Smooth muscle cell (in vitro differentiated cells): ENCODE results near the gene CARD19. TPM values are rescaled to one million over a fixed set of nuclear protein-coding genes. Genes with fewer than 3 reads are reported as not detected.

ENCODE experiments used
- DNase-seq: peaks from one replicate; lab custom pipeline; 2025; ENCODE audit not compliant: unreplicated experiment; lab: John Stamatoyannopoulos, UW
- H2AFZ ChIP-seq: fragments of 200-600 bp; sonication (generic); 2 replicates; pipeline ENCODE4 v1.6.0; 2016; ENCODE audit warnings: antibody characterized with exemption, low read depth, mild to moderate bottlenecking
- H3F3A ChIP-seq: fragments of 200-600 bp; sonication (generic); 2 replicates; pipeline ENCODE4 v1.6.0; 2017; ENCODE audit warnings: antibody characterized with exemption, low read depth
- H3K27ac ChIP-seq: fragments of 200-600 bp; sonication (generic); 2 replicates; pipeline ENCODE4 v1.5.1; 2016; ENCODE audit warnings: low read depth, mild to moderate bottlenecking
- H3K27me3 ChIP-seq: fragments of 200-600 bp; sonication (generic); 2 replicates; pipeline ENCODE4 v1.6.1; 2016; ENCODE audit warnings: low read depth, mild to moderate bottlenecking
- H3K36me3 ChIP-seq: fragments of 200-600 bp; sonication (generic); 2 replicates; pipeline ENCODE4 v1.5.1; 2016; ENCODE audit warnings: low read depth
- H3K4me1 ChIP-seq: fragments of 200-600 bp; sonication (generic); 2 replicates; pipeline ENCODE4 v1.5.1; 2016; ENCODE audit warnings: low read depth
- H3K4me2 ChIP-seq: fragments of 200-600 bp; sonication (generic); 2 replicates; pipeline ENCODE4 v1.6.0; 2016; ENCODE audit warnings: mild to moderate bottlenecking
- H3K4me3 ChIP-seq: fragments of 200-600 bp; sonication (generic); 2 replicates; pipeline ENCODE4 v1.5.1; 2016; ENCODE audit warnings: mild to moderate bottlenecking
- H3K79me2 ChIP-seq: fragments of 200-600 bp; sonication (generic); 2 replicates; pipeline ENCODE4 v1.6.0; 2016; ENCODE audit warnings: low read depth, mild to moderate bottlenecking
- H3K9ac ChIP-seq: fragments of 200-600 bp; sonication (generic); 2 replicates; pipeline ENCODE4 v1.6.0; 2016; ENCODE audit warnings: low read depth
- H3K9me3 ChIP-seq: fragments of 200-600 bp; sonication (generic); replicated peaks from 2 replicates; pipeline ENCODE4 v1.5.1; 2016; ENCODE audit warnings: low read depth
- H4K20me1 ChIP-seq: fragments of 200-600 bp; sonication (generic); 2 replicates; pipeline ENCODE4 v1.6.0; 2016; ENCODE audit warnings: low read depth
- WGBS: methylation state at CpG from one replicate; pipeline ENCODE4 v1.1.7; 2016; ENCODE audit warnings: low lambda C conversion rate; 5-methylcytosine and 5-hydroxymethylcytosine counted together
- polyA plus RNA-seq: library from polyadenylated mRNA; unstranded; fragments of >200 nt; fragmentation: Nextera tagmentation; extraction: Ambion mirVana; gene quantifications from 2 replicates; pipeline ENCODE4 v1.2.1, GENCODE V29; 2016
- total RNA-seq: library from RNA; depleted of rRNA; stranded (reverse); fragments of >200 nt; gene quantifications from 2 replicates; pipeline ENCODE4 v1.2.3, GENCODE V29; 2014
- TF ChIP-seq, protein P1 (sequence below): fragments of 200-600 bp; sonication (generic); IDR thresholded peaks from 2 replicates; pipeline ENCODE4 v1.5.1; 2017; ENCODE audit warnings: borderline replicate concordance, mild to moderate bottlenecking, antibody characterized with exemption; ENCODE audit not compliant: insufficient read depth, poor library complexity, severe bottlenecking

Gene CARD19
- total and polyA plus RNA-seq, 2 experiments from 2014 or later: 86.0 to 88.1 TPM

DNA sequence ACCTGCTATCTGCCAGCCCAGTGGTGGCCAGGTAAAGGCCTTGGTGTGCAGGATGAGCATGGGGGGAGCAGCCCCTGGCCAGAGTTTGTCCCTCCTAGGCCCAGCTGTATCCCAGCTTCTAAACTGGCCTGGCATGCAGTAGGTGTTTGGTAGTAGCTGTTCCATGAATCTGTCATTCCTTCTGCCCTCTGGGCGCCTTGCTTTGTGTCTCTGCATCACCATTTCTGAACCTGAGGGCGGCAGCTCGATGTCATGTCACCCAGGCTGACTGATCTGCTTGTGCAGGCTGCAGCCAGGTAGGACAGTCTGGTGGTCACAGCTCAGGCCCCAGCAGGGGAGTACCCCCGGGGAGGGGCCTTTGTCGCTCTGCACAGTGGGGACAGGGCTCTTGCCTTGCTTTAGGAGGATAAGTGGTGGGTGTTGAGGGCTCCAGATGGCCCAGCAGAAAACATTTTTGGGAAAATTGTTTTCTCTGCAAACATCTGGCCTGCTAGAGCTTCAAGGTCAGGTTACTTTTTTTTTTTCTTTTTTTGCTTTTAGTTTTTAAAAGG, 42.2 kb upstream of the CARD19 start:
- TF ChIP-seq, protein P1, sequence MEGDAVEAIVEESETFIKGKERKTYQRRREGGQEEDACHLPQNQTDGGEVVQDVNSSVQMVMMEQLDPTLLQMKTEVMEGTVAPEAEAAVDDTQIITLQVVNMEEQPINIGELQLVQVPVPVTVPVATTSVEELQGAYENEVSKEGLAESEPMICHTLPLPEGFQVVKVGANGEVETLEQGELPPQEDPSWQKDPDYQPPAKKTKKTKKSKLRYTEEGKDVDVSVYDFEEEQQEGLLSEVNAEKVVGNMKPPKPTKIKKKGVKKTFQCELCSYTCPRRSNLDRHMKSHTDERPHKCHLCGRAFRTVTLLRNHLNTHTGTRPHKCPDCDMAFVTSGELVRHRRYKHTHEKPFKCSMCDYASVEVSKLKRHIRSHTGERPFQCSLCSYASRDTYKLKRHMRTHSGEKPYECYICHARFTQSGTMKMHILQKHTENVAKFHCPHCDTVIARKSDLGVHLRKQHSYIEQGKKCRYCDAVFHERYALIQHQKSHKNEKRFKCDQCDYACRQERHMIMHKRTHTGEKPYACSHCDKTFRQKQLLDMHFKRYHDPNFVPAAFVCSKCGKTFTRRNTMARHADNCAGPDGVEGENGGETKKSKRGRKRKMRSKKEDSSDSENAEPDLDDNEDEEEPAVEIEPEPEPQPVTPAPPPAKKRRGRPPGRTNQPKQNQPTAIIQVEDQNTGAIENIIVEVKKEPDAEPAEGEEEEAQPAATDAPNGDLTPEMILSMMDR: no peak

GRCh38 chr9:93054758-93055704, 41.0 kb upstream of the CARD19 start:
- Histone ChIP-seq H4K20me1 (no peaks in the 10 kb centered on the region), H3K4me3 (no peak overlapping the region), H3K4me1 (peaks cover 8% of the 10 kb centered on the region), H3K9me3 (no peaks in the 10 kb centered on the region), H3K27me3 (no peaks in the 10 kb centered on the region), H3K79me2 (no peaks in the 10 kb centered on the region), H3F3A (no peaks in the 10 kb centered on the region), H3K27ac (no peak overlapping the region), H3K4me2 (no peak overlapping the region), H2AFZ (no peak overlapping the region), H3K36me3 (no peaks in the 10 kb centered on the region), H3K9ac (no peak overlapping the region)
- no peak for DNase-seq
- TF ChIP-seq, protein P1: no peak
- WGBS: 87% methylated on average over 11 of the region's 11 CpGs

More for the DNA sequence above, 42.2 kb upstream of the CARD19 start:
- 85% methylated on average over 5 of the region's 5 CpGs for WGBS
- H3K27me3 ChIP-seq: no peaks in the 10 kb centered on the region
- H3K4me3 ChIP-seq: no peak overlapping the region
- H3K36me3 ChIP-seq: no peaks in the 10 kb centered on the region
- no peak for DNase-seq
- peaks cover 8% of the 10 kb centered on the region for H3K4me1 ChIP-seq
- no peak overlapping the region for H3K27ac ChIP-seq
- no peak overlapping the region for H3K4me2 ChIP-seq
- H3K9me3 ChIP-seq: no peaks in the 10 kb centered on the region
- no peak overlapping the region for H2AFZ ChIP-seq
- H3K79me2 ChIP-seq: no peaks in the 10 kb centered on the region
- no peaks in the 10 kb centered on the region for H3F3A ChIP-seq
- no peaks in the 10 kb centered on the region for H4K20me1 ChIP-seq
- no peak overlapping the region for H3K9ac ChIP-seq

DNA sequence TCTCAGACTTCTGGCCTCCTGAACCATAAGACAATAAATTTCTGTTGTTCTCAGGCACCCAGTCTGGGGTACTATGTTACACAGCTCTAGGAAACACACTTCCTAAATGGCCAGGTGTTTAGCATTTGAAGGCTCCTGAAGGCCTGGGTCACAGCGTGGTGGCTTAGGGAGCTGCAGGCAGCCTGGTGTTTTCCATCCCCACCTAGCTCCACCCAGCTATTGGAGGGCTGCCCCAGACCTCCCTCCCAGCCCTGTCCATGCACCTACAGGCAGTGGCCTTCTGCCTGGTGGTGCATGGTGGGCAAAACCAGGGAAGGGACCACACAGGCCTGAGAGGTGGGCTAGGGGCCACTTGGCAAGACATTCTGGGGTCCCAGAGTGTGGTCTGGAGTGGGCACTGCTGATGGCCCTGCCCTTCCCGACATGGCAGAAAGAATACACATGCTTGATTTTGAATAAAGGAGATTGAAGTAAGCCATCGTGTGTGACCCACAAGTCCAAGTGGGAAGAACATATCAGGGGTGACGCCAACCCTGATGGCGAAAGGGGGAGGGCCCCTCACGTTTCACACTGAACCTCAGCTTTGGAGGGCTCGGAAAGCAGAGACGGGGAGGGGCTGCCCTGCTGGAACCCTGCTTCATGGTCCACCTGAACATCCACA, 38.8 kb upstream of the CARD19 start:
- no peaks in the 10 kb centered on the region for H4K20me1 ChIP-seq
- H3K79me2 ChIP-seq: no peaks in the 10 kb centered on the region
- TF ChIP-seq, protein P1: no peak
- no peaks in the 10 kb centered on the region for H3K9me3 ChIP-seq
- WGBS: 86% methylated on average over 8 of the region's 8 CpGs
- H2AFZ ChIP-seq: no peak overlapping the region
- no peak overlapping the region for H3K4me3 ChIP-seq
- H3K4me1 ChIP-seq: peaks cover 8% of the 10 kb centered on the region
- H3K27ac ChIP-seq: no peak overlapping the region
- no peak overlapping the region for H3K9ac ChIP-seq
- no peak for DNase-seq
- no peaks in the 10 kb centered on the region for H3K36me3 ChIP-seq
- no peaks in the 10 kb centered on the region for H3K27me3 ChIP-seq
- no peaks in the 10 kb centered on the region for H3F3A ChIP-seq
- H3K4me2 ChIP-seq: no peak overlapping the region
